ENCODE measurements around the gene RAMP3. TPM values are rescaled to one million over a fixed set of nuclear protein-coding genes. Genes with fewer than 3 reads are reported as not detected.
"Not testable (repeated sequence)": the region's sequence is repeated elsewhere in the genome, so short reads cannot be mapped to it uniquely, and the experiment has no call there.

RAMP3 gene
- total RNA-seq, 3 donors from 2014 or later (not counting 1 experiment from before 2014, with no cell fraction given), result not detected

- Mint-ChIP-seq H3K27ac (no peak overlapping the region), H3K4me1 (no peaks in the 10 kb centered on the region), H3K36me3 (no peaks in the 10 kb centered on the region), H3K4me3 (no peak overlapping the region), H3K27me3 (ENCODE audit: low read depth in 2 of 2) (peaks cover 14 to 26% of the 10 kb centered on the region in 2 donors), H3K9me3 (no peaks in the 10 kb centered on the region)
- Histone ChIP-seq H3K27me3 (ENCODE audit: control insufficient read depth, insufficient read depth, low read length) (no peaks in the 10 kb centered on the region), H3K4me3 (ENCODE audit: low read length) (no peak overlapping the region), H3K27ac (ENCODE audit: low read length) (no peak overlapping the region), H3K9me3 (ENCODE audit: control insufficient read depth, insufficient read depth, low read length) (no peaks in the 10 kb centered on the region), H3K36me3 (ENCODE audit: control insufficient read depth, insufficient read depth, low read length) (no peaks in the 10 kb centered on the region), H3K4me1 (ENCODE audit: control insufficient read depth, insufficient read depth, low read length) (no peaks in the 10 kb centered on the region)
- ATAC-seq, result no peak
- no peak for DNase-seq
- TF ChIP-seq CTCF (IDR thresholded peaks at IDR 0.05), result no peak
- intact Hi-C loops (cut with micrococcal nuclease), result no loop called here
- WGBS (ENCODE audit: insufficient coverage), result 73% methylated on average over 9 of the region's 9 CpGs
These were observed 6.4 kb upstream of the RAMP3 start for GRCh38 chr7:45151131-45151684.

GRCh38 chr7:45151967-45152366 is 5.6 kb upstream of the RAMP3 start:
- Mint-ChIP-seq H3K36me3 (no peaks in the 10 kb centered on the region), H3K4me3 (no peak overlapping the region), H3K4me1 (no peaks in the 10 kb centered on the region), H3K9me3 (no peaks in the 10 kb centered on the region), H3K27ac (no peak overlapping the region), H3K27me3 (ENCODE audit: low read depth in 2 of 2) (peaks cover 14 to 30% of the 10 kb centered on the region in 2 donors)
- H3K36me3 ChIP-seq (ENCODE audit: control insufficient read depth, insufficient read depth, low read length), result no peaks in the 10 kb centered on the region
- H3K9me3 ChIP-seq (ENCODE audit: control insufficient read depth, insufficient read depth, low read length), result no peaks in the 10 kb centered on the region
- H3K4me1 ChIP-seq (ENCODE audit: control insufficient read depth, insufficient read depth, low read length), result no peaks in the 10 kb centered on the region
- DNase-seq, result no peak
- TF ChIP-seq CTCF (IDR thresholded peaks at IDR 0.05), result no peak
- H3K27me3 ChIP-seq (ENCODE audit: control insufficient read depth, insufficient read depth, low read length), result no peaks in the 10 kb centered on the region
- intact Hi-C loops (cut with micrococcal nuclease), result no loop called here
- no peak overlapping the region for H3K4me3 ChIP-seq (ENCODE audit: low read length)
- no peak for ATAC-seq
- 53% methylated on average over 3 of the region's 3 CpGs for WGBS (ENCODE audit: insufficient coverage)
- H3K27ac ChIP-seq (ENCODE audit: low read length), result no peak overlapping the region

GRCh38 chr7:45153233-45153632 is 4.4 kb upstream of the RAMP3 start:
- ATAC-seq (no peak), DNase-seq (no peak)
- Mint-ChIP-seq H3K36me3 (no peaks in the 10 kb centered on the region), H3K4me3 (no peak overlapping the region), H3K27ac (no peak overlapping the region), H3K27me3 (ENCODE audit: low read depth in 2 of 2) (peaks cover 16 to 33% of the 10 kb centered on the region in 2 donors), H3K4me1 (no peaks in the 10 kb centered on the region), H3K9me3 (no peaks in the 10 kb centered on the region)
- WGBS (ENCODE audit: insufficient coverage), result 41% methylated on average over 3 of the region's 3 CpGs
- no peak for TF ChIP-seq CTCF (IDR thresholded peaks at IDR 0.05)
- Histone ChIP-seq H3K4me1 (ENCODE audit: control insufficient read depth, insufficient read depth, low read length) (no peaks in the 10 kb centered on the region), H3K4me3 (ENCODE audit: low read length) (no peak overlapping the region), H3K27ac (ENCODE audit: low read length) (no peak overlapping the region), H3K36me3 (ENCODE audit: control insufficient read depth, insufficient read depth, low read length) (no peaks in the 10 kb centered on the region), H3K27me3 (ENCODE audit: control insufficient read depth, insufficient read depth, low read length) (no peaks in the 10 kb centered on the region), H3K9me3 (ENCODE audit: control insufficient read depth, insufficient read depth, low read length) (no peaks in the 10 kb centered on the region)
- intact Hi-C loops (cut with micrococcal nuclease), result no loop called here

GRCh38 chr7:45153861-45154260 is 3.7 kb upstream of the RAMP3 start:
- not testable (repeated sequence) for H3K4me3 Mint-ChIP-seq
- H3K27me3 Mint-ChIP-seq (ENCODE audit: low read depth in 2 of 2), result peaks cover 17 to 35% of the 10 kb centered on the region in 2 donors

More at GRCh38 chr7:45153861-45154260, 3.7 kb upstream of the RAMP3 start:
- not testable (repeated sequence) for H3K4me3 ChIP-seq (ENCODE audit: low read length); H3K36me3 Mint-ChIP-seq; H3K4me1 Mint-ChIP-seq; DNase-seq; H3K9me3 Mint-ChIP-seq; H3K27ac Mint-ChIP-seq; H3K4me1 ChIP-seq (ENCODE audit: control insufficient read depth, insufficient read depth, low read length); ATAC-seq; H3K9me3 ChIP-seq (ENCODE audit: control insufficient read depth, insufficient read depth, low read length); H3K27me3 ChIP-seq (ENCODE audit: control insufficient read depth, insufficient read depth, low read length); H3K36me3 ChIP-seq (ENCODE audit: control insufficient read depth, insufficient read depth, low read length); H3K27ac ChIP-seq (ENCODE audit: low read length)
- 82% methylated on average over 7 of the region's 8 CpGs for WGBS (ENCODE audit: insufficient coverage)
- intact Hi-C loops (cut with micrococcal nuclease), result loop anchor here (1.0 kb wide), 1 partner anchor 106 kb away; no protein-coding TSS in a partner anchor

All from natural killer cell (primary cell).